HCEC 1CT (cell line): Measurements from ENCODE around the gene MSI2.

Experiments
- DNase-seq: peaks from one replicate; pipeline ENCODE4 v3.0.0-alpha.2; 2017

MSI2 gene

DNA sequence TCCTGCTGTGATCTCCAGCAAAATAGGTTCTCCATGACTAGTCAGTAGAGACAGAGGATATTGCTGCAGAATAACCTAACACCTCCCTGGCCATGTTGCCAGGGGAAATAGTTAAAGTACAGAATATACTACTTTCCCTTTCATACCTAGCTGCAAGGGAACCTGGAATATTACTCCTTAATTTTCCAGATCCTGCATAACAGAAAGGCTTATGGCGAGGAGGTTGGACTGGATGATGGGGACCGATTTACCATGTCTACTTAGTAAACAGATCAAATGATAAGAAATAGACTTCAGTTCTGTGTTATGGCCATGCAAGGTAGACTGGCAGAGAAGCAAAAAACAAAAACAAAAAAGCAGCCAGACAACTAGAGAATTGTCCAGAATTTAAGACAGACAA, 117.4 kb downstream of the MSI2 start:
- no peak for DNase-seq

DNA sequence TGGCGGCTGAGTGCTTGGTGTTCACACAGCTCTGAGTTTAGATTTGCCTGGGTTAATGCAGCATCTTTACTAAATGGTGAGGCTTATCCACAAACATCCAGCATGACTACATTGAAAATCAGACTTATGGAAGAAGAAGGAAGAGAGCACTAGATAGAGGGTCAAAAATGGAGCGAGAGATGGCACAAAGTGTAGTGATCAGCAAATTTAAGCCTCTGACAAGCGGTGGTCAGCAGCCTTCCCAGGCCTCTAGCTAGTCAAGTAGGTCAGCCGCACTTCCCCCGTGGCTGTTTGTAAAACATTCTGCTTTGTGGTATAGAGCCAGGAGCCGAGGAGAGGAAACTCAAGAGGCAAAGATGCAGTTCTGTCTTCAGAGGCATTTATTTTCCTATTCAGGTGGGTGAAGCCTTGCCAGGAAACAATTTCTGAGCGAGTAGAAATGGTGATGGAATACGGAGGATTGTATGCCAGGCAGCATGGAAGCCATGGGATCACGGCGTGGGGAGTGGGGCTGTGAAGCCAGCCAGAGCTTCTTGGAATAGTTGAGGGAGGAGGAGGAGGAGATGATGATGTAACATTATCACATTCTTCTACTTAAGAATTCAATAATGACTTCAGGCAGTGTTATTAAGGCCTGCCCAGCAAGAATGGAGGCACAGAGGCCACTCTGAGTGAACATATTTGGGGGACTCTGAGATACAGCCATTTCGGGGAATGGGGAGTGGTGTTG, 118.9 kb downstream of the MSI2 start:
- no peak for DNase-seq

DNA sequence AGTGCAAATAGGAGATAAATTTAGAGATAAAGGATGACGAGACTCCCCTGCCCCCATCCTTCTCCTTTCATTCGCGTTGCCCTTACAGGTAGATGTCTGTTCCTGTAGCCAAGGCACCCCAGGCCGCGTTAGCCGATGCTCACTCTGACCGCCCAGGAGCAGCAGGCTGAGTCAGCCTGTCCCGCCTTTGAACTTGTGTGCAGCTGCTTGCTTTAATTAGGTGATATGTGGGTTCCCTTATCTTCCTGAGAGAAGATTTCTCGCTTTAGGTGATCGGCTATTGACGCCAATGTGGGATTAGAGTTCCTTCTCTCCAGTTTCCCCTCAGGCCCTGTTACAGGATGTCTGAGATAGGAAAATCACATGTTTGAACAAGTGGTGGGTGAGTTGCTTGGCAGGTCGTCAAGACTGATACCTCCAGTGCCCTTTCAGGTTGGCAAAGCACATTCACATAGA, 119.5 kb downstream of the MSI2 start:
- no peak for DNase-seq

DNA sequence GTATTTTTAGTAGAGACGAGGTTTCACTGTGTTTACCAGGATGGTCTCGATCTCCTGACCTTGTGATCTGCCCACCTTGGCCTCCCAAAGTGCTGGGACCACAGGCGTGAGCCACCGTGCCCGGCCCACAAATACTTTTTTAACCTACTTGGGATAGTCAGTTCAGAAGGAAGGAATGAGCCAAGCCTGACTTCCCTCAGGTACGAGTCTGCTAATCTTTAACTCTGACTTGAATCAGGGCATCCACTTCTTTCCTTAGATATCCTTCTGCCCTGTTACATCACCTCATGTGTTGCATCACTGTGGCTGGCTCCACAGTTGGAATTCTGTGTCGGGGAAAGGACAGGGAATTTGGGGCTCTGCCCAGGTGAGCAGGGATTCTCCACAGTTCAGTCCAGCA, 120.8 kb downstream of the MSI2 start:
- DNase-seq: no peak

DNA sequence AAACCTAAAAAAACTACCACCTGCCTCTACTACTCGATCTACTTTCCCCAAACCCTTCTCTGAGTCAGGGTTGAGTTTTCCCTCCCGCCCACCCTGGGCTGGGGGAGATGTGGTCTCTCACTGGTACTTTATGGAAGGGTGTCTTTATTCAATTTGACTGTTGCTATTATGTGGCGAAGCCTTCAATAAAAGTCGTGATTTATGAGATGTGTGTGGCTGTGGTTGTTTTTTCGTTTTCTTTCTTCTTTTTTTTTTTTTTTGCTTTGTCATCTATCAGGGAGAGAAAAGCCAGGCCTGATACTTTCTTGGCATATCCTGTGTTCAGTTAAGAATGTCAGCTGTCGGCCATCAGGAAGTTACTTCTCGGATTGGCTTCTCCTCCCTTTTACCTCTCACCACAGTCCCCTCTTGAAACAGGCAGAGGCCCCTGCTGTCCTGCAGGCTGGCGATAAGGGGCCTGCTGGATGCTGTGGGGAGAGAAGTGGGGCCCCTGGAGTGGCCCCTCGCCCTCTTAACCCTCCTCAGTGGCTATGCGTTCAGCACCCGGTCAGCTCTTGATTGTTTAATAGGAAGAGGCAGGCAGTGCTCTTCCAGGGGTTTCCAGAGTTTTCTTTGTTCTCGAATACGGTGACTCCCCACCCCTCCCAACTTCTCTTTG, 123.0 kb downstream of the MSI2 start:
- DNase-seq: no peak

DNA sequence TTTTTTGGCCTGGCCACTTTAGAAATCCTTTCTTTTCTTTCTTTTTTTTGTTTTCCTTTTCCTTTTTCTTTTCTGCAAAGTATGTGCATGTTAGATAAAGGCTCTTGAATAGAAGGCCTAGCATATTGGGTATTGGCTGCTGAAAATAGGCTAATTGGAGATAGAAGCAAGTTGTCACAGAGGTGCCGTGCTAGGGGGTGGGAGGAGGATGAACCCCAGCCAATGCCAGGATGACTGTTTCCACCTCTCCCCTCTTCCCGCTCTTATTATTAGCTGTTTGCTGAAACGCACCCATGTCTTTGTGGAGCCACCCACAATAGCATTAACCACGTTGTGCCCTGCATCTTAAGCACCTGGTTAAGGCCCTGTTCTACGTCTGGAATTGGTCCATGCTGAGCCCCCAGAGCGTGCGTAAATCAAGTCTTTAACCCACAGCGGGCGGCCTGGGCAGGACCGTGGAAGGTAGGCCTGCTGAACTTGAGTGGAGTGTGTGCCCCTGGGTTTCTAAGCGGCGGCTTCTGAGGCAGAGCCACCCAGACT, 123.6 kb downstream of the MSI2 start:
- no peak for DNase-seq

DNA sequence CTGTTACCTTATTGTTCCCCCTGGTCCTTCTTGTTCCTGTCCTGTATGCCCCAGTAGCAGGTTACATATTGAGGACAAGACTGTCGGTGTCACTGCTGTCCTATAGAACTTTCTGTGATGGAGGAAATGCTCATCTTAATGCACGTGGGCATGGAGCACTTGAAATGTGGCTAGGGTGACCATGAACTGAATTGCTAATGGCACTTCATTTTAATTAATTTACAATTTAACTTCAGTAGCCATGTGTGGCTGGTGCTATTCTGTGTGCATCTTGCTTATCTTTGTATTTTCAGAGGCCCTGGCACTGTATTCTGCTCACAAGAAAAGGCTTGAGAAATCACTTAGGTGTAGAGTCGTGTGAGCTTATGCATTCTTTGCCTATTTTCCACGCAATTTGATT, 125.2 kb downstream of the MSI2 start:
- DNase-seq: no peak

DNA sequence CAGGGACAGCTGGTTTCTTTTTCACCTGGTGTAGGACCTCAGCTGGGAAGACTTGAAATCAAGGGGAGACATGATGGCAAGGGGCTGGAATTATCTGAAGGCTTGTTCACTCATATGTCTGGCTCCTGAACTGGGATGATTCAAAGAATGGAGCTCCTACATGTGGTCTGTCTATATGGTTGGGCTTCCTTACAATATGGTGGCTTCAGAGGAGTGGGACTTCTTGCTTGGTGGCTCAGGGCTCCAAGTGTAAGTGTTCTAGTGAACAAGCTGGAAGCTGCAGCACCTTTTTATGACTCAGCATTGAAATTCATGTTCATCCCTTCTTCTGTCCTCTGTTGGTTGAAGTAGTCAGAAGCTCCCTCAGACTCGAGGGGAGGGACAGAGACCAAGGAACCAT, 127.9 kb downstream of the MSI2 start:
- no peak for DNase-seq

DNA sequence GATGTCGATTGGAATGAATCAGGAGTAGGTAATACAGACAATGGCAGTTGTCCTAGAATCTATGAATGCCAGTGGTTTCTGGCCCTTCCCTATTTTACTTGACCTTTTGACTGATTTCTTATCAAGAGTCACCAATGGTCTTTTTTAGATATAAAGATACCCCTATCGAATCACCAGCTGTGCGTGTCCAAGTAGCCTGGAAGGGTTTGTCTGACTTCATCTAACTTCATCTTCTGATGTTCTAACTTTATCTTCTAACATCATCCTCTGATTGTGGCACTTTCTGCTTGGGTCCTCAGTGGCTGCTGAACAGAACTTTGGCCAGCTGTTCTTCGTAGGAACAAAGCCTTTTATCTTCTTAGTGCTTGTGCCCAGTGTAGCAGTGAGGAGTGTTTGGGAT, 129.7 kb downstream of the MSI2 start:
- DNase-seq: no peak

DNA sequence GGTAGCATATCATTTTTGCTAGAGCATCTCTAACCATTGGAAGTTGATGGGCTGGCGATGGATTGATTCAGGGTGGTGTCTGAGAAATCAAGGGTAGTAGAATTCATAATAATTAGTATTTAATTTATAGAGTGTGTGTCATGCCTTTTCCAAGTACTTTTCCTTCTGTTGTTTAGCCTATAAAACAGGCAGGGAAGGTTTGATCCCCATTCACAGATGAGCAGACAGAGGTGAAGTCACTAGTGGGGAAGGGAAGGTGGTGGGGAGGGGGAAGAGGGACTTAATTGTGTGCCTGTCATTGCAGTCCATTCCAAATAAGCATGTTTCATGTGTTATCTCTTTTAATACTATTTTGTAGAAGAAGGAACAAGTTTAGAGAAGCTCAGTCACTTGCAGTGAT, 131.3 kb downstream of the MSI2 start:
- no peak for DNase-seq

DNA sequence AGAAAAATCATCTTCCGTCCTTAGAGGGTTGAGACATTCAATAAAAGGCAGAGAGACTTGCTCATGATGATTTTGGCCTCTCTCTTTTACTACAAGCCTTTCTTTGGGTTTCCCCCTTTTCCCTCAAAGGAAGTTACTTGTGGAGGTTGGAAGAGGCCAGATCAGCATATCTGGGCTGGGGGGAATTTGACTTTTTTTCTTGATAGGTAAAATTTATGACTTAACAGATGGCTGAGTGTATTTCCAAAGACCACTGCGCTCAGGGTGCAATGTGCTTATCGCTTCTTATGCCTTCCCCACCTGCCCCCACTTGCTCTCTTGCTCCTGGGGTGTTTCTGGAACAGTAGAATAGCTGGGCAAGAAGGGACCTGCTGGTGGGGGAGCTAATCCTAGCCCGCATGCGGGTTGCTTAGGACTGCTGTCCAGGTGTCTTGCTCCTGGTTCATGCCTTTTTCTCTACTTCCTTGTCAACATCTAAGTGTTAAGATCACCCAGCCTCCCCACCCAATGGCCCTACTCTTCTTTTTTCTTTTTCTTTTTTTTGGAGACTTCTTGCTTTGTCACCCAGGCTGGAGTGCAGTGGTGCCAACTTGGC, 131.9 kb downstream of the MSI2 start:
- no peak for DNase-seq

DNA sequence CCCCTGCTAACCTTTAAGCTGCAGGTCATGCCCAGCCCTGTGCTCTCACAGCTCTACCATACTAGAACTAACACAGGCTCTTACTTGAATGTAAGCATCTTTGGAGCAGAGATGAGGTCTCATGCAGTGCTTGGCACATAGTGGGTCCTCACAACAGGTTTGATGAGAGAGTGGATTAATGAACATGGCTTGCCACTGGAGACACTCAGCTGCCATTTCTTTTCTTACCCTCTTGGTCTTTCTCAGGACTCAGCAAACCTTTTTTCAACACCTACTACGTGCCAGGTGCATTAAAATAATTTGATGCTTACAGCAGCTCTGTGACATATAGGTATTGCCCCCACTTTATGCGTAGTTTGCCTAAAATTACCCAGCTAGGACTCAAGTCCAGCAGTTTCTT, 133.2 kb downstream of the MSI2 start:
- DNase-seq: no peak

DNA sequence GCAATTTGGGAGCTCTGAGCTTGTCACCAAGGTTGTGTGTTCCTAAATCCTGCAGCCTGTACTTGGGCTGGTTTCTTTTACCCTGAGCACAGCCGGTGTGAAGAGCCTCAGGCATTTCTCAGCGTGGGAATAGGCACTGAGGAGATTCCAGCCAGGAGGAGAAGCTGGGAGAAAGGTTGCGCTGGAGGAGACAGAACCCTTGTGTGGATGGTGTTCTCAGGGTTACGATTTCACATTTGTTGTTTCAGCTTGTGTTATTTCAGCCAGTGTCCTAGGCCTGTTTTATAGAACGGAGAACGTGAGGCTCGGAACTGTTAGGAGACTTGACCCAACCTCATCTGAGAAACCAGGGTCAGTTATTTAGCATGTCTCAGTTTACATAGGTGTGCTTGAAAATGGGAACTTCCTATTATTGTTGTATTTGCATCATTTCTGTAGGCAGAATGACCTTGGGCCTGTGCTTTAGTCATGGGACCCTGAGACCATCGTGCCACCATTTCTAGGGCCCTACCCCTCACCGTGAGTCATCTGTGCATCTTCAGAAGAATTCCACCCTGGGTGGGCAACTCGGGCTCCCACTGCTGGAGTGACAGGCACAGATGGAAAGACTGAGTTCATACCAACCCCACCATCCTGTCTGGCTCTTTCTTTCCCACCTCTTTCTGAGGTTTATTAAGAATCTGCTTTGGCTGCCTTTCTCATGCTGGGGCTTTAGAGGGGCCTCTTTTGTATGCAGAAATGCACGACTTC, 134.9 kb downstream of the MSI2 start:
- peak; percentile 75 for DNase-seq

DNA sequence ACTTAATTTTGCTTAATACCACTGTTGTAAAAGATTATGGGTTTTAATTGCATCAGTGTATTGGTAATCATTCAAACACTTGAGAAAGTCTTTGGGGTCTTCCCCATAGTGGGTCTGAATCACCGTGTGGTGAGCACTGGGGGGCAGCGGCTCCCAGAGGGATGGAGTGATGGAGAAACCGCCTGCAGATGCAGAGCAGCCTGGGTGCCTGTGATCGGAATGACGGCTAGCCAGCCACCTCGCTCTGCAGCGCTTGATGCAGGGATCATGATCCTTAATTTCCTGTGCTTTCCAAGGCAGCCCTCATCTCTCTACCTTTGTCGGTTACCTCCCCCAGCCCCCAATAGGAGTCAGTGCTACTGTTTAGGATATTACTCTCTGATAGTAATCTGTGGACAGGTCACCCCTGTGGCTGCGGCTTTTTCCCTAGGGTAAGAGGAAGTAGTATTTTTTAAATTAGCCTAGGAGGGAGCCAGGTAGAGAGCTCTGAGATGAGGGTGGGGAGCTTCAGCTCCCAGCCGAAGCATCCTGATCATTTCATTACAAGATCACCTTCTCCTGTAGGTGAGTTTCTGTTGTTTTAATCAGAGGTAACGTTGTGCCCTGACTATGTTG, 135.6 kb downstream of the MSI2 start:
- DNase-seq: no peak

DNA sequence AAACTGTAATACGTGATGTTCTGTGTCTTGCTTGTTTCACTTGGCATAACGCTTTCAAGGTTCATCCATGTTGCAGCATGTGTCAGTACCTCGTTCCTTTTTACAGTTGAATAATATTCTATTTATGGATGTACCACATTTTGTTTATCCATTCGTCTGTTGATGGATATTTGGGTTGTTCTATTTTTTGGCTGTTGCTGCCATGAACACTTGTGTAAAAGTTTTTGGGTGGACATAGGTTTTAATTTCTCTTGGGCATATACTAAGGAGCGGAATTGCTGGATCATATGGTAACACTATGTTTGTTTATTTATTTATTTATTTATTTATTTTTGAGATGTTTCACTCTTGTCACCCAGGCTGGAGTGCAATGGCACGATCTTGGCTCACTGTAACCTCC, 137.0 kb downstream of the MSI2 start:
- DNase-seq: no peak

DNA sequence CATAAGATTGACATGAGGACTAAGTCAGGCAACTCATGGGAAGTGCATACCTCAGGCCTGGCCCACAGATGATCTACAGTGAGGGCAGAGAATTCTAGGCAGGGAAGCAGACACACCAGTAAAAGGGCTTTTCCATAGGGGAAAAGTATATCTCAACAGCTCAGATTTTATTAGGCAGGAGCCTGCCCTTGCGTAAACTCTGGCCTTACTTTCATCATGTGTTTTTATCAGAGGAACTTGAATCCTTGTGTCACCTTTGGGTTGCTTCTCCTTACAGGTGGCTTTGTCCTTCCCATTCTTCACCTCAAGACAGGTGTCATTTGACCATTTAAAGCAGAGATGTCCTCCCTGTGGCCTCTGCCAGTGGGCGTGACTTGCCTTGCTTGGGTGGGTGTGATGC, 138.1 kb downstream of the MSI2 start:
- no peak for DNase-seq

DNA sequence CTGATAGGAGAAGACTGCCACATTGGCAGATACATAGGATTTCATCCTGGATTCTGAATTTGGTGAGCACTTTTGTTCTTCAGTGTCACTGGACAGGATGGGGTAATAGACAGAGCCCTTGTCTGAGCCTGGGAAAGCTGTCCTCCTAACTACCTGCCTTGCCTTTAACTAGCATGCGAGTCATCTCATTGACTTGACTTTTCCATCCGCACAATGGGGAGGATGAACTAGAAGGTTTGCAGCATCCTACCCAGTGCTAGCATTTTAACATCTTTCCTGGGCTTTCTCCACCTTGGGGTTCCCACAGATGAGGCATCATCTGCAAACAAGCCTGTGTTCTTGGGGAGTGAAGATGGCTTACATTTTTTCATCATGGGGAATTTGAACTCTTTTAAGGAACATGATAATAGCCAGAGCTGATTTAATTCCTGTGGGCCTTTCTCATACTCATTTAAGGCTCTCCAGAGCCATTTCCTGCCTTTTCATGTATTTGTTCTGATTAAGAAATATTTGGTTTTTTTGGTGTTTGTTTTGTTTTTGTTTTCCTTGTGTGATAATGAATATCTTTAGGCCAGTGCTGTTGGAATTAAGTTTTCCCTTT, 139.5 kb downstream of the MSI2 start:
- DNase-seq: no peak

DNA sequence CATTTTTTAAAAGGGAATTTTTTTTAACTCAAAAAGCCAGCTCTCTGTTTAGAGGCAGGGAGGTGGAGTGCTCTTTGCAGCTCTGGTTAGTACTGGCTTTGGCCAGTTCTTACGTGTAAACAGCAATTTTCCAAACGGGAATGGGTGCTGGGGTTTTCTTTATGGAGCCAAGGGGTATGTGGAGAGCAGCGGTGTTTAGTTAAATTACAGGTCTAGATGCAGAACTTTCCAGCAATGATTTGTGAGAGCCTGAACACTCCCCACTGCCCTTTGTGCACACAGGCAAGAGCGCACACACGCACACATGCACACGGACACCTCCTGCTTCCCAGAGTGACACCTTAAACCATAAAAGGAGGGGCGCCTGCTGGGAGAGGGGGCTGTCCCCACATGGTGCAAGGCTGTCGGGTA, 140.2 kb downstream of the MSI2 start:
- no peak for DNase-seq

DNA sequence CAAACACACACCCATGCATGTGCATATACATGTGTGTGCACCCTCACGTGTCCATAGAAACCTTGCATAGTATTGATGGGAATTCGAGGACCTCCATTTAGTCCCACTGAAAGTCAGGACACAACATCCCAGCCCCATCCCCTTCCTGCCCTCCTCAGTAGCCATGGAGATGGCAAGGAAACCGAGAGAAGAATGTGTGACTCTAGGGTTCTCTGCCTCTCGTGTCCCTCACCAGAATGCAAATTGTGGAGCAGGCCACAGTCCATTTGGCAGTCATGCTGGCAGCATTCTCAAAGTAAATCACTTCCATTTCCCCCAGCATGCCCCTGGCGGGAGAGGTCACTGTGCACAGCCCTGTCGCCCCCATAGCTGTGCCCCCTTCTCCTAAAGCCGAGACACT, 141.1 kb downstream of the MSI2 start:
- DNase-seq: no peak

DNA sequence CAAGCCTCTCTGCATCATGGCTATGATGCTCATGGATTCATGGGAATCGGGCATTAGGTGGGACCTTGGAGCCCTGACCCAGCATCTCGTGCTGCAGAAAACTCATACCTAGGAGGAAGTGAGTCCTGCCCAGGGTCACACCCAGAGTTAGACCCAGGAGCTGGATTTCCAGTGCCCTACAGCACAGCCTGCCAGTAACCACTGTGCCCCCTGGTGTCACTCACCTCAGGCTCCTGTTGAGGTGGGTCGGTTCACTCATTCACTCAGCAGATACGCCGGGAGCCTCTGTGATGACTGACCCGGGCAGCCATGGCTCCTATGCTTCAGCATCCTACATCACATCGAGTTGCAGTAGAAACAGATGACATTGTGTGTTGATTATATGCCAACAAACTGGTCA, 143.4 kb downstream of the MSI2 start:
- DNase-seq: no peak

DNA sequence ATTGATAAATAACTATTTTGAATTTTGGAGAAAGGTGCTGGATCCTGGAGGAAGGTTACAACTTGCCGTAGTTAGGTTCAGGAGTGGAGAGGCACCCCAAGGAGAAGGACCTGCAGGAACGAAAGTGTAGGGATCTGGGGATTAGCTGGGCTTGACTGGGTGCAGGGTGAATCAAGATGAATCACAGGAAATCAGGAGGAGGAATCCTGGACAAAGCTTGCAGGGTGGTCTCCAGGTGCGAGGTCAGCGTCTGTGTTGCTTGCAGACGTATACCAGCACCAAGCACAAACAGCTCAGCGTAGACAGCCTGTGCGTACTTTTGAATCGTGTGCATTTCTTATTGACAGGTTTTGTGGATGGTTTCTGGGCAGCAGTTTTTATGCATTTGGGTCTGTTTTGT, 144.3 kb downstream of the MSI2 start:
- no peak for DNase-seq
